Measurements from ENCODE around the gene NBEAL2. TPM values are rescaled to one million over a fixed set of nuclear protein-coding genes. Genes with fewer than 3 reads are reported as not detected.

The NBEAL2 gene
- total and polyA plus RNA-seq, 3 donors from 2014 or later = 16.2 to 44.8 (median 40.2) TPM

DNA sequence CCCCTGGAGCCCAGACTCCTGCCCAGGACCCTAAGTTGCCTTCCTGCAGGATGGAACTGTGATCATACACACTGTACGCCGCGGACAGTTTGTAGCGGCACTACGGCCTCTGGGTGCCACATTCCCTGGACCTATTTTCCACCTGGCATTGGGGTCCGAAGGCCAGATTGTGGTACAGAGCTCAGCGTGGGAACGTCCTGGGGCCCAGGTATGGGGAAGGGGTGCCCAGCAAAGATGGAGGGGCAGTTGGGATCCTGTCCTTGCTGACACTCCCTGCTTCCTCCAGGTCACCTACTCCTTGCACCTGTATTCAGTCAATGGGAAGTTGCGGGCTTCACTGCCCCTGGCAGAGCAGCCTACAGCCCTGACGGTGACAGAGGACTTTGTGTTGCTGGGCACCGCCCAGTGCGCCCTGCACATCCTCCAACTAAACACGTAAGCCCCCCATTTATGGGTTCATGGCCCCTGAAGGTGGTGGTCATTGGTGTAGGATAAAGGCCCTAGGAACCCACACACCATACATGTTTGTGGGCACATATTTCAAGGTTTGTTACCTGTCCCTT lies 28.8 kb downstream of the NBEAL2 start:
- peaks cover 11% of the 10 kb centered on the region for H3K4me1 ChIP-seq
- no peak for TF ChIP-seq CTCF (IDR thresholded peaks at IDR 0.05)
- TF ChIP-seq POLR2A (IDR thresholded peaks at IDR 0.05) = no peak
- WGBS, 2 donors = 86 to 87% methylated on average over 13 of the region's 13 CpGs
- DNase-seq = no peak
- no peak overlapping the region for H3K4me3 ChIP-seq
- no peaks in the 10 kb centered on the region for H3K36me3 ChIP-seq (ENCODE audit: low read depth, missing control alignments)
- no peaks in the 10 kb centered on the region for H3K27me3 ChIP-seq
- peak overlapping the region in 1 of 2 donors; percentile 85 for H3K27ac ChIP-seq
- H3K9me3 ChIP-seq = no peaks in the 10 kb centered on the region
- intact Hi-C loops (cut with DNase I; ENCODE audit: low total_unique reads) = no loop called here

- intact Hi-C loops (cut with DNase I; ENCODE audit: low total_unique reads) = no loop called here
- TF ChIP-seq POLR2A (IDR thresholded peaks at IDR 0.05) = no peak
Measured at GRCh38 chr3:47008851-47009224, 29.4 kb downstream of the NBEAL2 start.

GRCh38 chr3:47009225-47010110 lies 30.0 kb downstream of the NBEAL2 start:
- Histone ChIP-seq H3K27ac (peak overlapping the region; percentile 40 to 85), H3K36me3 (ENCODE audit: low read depth, missing control alignments) (no peaks in the 10 kb centered on the region), H3K4me3 (peak overlapping the region; percentile 63 to 65), H3K4me1 (peaks cover 11% of the 10 kb centered on the region), H3K27me3 (no peaks in the 10 kb centered on the region), H3K9me3 (no peaks in the 10 kb centered on the region)
- WGBS, 2 donors = 3 to 6% methylated on average over 26 to 85 of the region's 85 CpGs
- DNase-seq = peak; percentile 91
- TF ChIP-seq POLR2A (IDR thresholded peaks at IDR 0.05) = peak; percentile 25
- TF ChIP-seq CTCF (IDR thresholded peaks at IDR 0.05) = no peak
- intact Hi-C loops (cut with DNase I; ENCODE audit: low total_unique reads) = no loop called here

More at GRCh38 chr3:47008851-47009224, 29.4 kb downstream of the NBEAL2 start:
- Histone ChIP-seq H3K4me3 (peak overlapping the region; percentile 63 to 65), H3K27ac (peak overlapping the region; percentile 40 to 85), H3K4me1 (peaks cover 11% of the 10 kb centered on the region), H3K36me3 (ENCODE audit: low read depth, missing control alignments) (no peaks in the 10 kb centered on the region), H3K27me3 (no peaks in the 10 kb centered on the region), H3K9me3 (no peaks in the 10 kb centered on the region)
- DNase-seq = no peak
- 25 to 50% methylated on average over 8 to 23 of the region's 23 CpGs for WGBS, 2 donors

GRCh38 chr3:47010111-47010712 lies 30.7 kb downstream of the NBEAL2 start:
- peaks cover 11% of the 10 kb centered on the region for H3K4me1 ChIP-seq
- H3K9me3 ChIP-seq = no peaks in the 10 kb centered on the region
- no peaks in the 10 kb centered on the region for H3K36me3 ChIP-seq (ENCODE audit: low read depth, missing control alignments)
- intact Hi-C loops (cut with DNase I; ENCODE audit: low total_unique reads) = no loop called here
- DNase-seq = no peak
- TF ChIP-seq CTCF (IDR thresholded peaks at IDR 0.05) = no peak
- no peak for TF ChIP-seq POLR2A (IDR thresholded peaks at IDR 0.05)
- peak overlapping the region; percentile 40 to 85 for H3K27ac ChIP-seq
- no peaks in the 10 kb centered on the region for H3K27me3 ChIP-seq
- H3K4me3 ChIP-seq = peak overlapping the region; percentile 63 to 65
- WGBS, 2 donors = 54 to 65% methylated on average over 17 to 23 of the region's 23 CpGs

GRCh38 chr3:47010910-47011309 lies 31.4 kb downstream of the NBEAL2 start:
- Histone ChIP-seq H3K27me3 (no peaks in the 10 kb centered on the region), H3K27ac (no peak overlapping the region), H3K36me3 (ENCODE audit: low read depth, missing control alignments) (no peaks in the 10 kb centered on the region), H3K4me1 (peaks cover 11% of the 10 kb centered on the region), H3K9me3 (no peaks in the 10 kb centered on the region), H3K4me3 (no peak overlapping the region)
- intact Hi-C loops (cut with DNase I; ENCODE audit: low total_unique reads) = no loop called here
- no peak for DNase-seq
- WGBS, 2 donors = 89 to 93% methylated on average over 4 to 5 of the region's 5 CpGs
- TF ChIP-seq POLR2A (IDR thresholded peaks at IDR 0.05) (no peak), CTCF (IDR thresholded peaks at IDR 0.05) (no peak)

All from testis (tissue), 3 donors.